GM12878 (cell line): ENCODE measurements around the gene S100A9. TPM values are rescaled to one million over a fixed set of nuclear protein-coding genes. Genes with fewer than 3 reads are reported as not detected.

Experiments
- ATAC-seq: fragments of 200-7000 bp; cut with Tn5 transposase; 3 replicates; pipeline ENCODE4 v1.9.1; 2020; ENCODE audit warnings: mild to moderate bottlenecking, moderate library complexity
- BruUV-seq: library from RNA; stranded (reverse); fragments of 400-500 nt; replicated peaks from 2 replicates; lab custom pipeline; 2021; lab: Mats Ljungman, UMichigan
- CTCF ChIA-PET: fragments of 300-600 bp; sonication (Branson Sonifier 250); formaldehyde crosslinking; extraction: SDS; loops from one replicate; lab custom pipeline; 2021; ENCODE audit warnings: inconsistent platforms; lab: Yijun Ruan, JAX
- POLR2A ChIA-PET: fragments of 350-600 bp; formaldehyde crosslinking; extraction: SDS; loops from one replicate; lab custom pipeline; 2021; ENCODE audit warnings: inconsistent platforms; lab: Charles Lee
- RAD21 ChIA-PET: fragments of 300-600 bp; sonication (Branson Sonifier 250); formaldehyde crosslinking; loops from one replicate; lab custom pipeline; 2023; ENCODE audit warnings: antibody characterized with exemption; ENCODE audit not compliant: unreplicated experiment; lab: Charles Lee
- SMC1A ChIA-PET: fragments of 300-600 bp; sonication (Branson Sonifier 250); formaldehyde crosslinking; loops from one replicate; lab custom pipeline; 2023; ENCODE audit not compliant: unreplicated experiment, uncharacterized antibody; lab: Charles Lee
- DNase-seq: peaks from one replicate; pipeline ENCODE4 v3.0.0-alpha.2; 2011; ENCODE audit warnings: low read depth, low spot score
- FAIRE-seq: peaks from 3 replicates; lab custom pipeline; 2011; peaks lifted over from hg19 to GRCh38; lab: Jason Lieb, UNC
- H2AFZ ChIP-seq: 2 replicates; pipeline ENCODE4 v1.6.0; 2011; ENCODE audit warnings: low read depth, low read length, control low read depth; ENCODE audit not compliant: control insufficient read depth
- H3K27ac ChIP-seq: 2 replicates; pipeline ENCODE4 v1.5.1; 2011; ENCODE audit warnings: control low read depth; ENCODE audit not compliant: control insufficient read depth, insufficient read depth
- H3K27me3 ChIP-seq, 2 experiments: replicated peaks in 1 of 2; 2 replicates each; pipeline versions ENCODE4 v1.6.0 to v1.6.1; 2011; ENCODE audit warnings: low read length in 1 of 2; ENCODE audit not compliant: control insufficient read depth in 2 of 2, insufficient read depth in 2 of 2
- H3K36me3 ChIP-seq, 2 experiments: 2 replicates each; pipeline ENCODE4 v1.5.1; 2011; ENCODE audit warnings: low read length in 1 of 2; ENCODE audit not compliant: control insufficient read depth in 2 of 2, insufficient read depth in 2 of 2
- H3K4me1 ChIP-seq: 2 replicates; pipeline ENCODE4 v1.6.1; 2011; ENCODE audit warnings: mild to moderate bottlenecking, low read length, moderate library complexity, mixed read lengths; ENCODE audit not compliant: control insufficient read depth, insufficient read depth
- H3K4me2 ChIP-seq: 2 replicates; pipeline ENCODE4 v1.6.0; 2011; ENCODE audit warnings: control low read depth; ENCODE audit not compliant: control insufficient read depth, insufficient read depth
- H3K4me3 ChIP-seq: fragments of 200-600 bp; sonication (generic); 2 replicates; pipeline ENCODE4 v1.5.1; 2016
- H3K79me2 ChIP-seq: 2 replicates; pipeline ENCODE4 v1.6.0; 2011; ENCODE audit warnings: low read length; ENCODE audit not compliant: control insufficient read depth, insufficient read depth
- H3K9ac ChIP-seq: 2 replicates; pipeline ENCODE4 v1.8.0; 2011; ENCODE audit warnings: low read length, control low read depth, mixed read lengths; ENCODE audit not compliant: control insufficient read depth, insufficient read depth
- H3K9me3 ChIP-seq: replicated peaks from 3 replicates; pipeline ENCODE4 v1.5.1; 2011; ENCODE audit warnings: mild to moderate bottlenecking, low read length; ENCODE audit not compliant: control insufficient read depth, insufficient read depth
- H4K20me1 ChIP-seq: 2 replicates; pipeline ENCODE4 v1.6.0; 2011; ENCODE audit not compliant: control insufficient read depth, insufficient read depth
- BACH1 ChIP-seq: fragments of 450-650 bp; IDR thresholded peaks from 2 replicates; pipeline ENCODE4 v1.6.1; 2017; ENCODE audit warnings: mild to moderate bottlenecking, borderline replicate concordance
- CHD2 ChIP-seq: IDR thresholded peaks from 2 replicates; pipeline ENCODE4 v1.6.1; 2011; ENCODE audit warnings: low read depth, low read length, improper control_type of control experiment, borderline replicate concordance
- DPF2 ChIP-seq: fragments of 450-650 bp; IDR thresholded peaks from 2 replicates; pipeline ENCODE4 v1.6.1; 2017; ENCODE audit warnings: mild to moderate bottlenecking
- E2F4 ChIP-seq: IDR thresholded peaks from 2 replicates; pipeline ENCODE4 v1.6.1; 2012; ENCODE audit warnings: low read depth, low read length, improper control_type of control experiment
- IKZF2 ChIP-seq, 2 experiments: fragments of 450-650 bp; IDR thresholded peaks; 2 replicates each; pipeline ENCODE4 v1.6.1; 2017; ENCODE audit warnings: mild to moderate bottlenecking in 2 of 2, moderate library complexity in 2 of 2
- IRF3 ChIP-seq: fragments of 450-650 bp; IDR thresholded peaks from 2 replicates; pipeline ENCODE4 v1.6.1; 2014; ENCODE audit warnings: mild to moderate bottlenecking
- KLF5 ChIP-seq: fragments of 450-650 bp; IDR thresholded peaks from 2 replicates; pipeline ENCODE4 v1.6.1; 2014; ENCODE audit warnings: mild to moderate bottlenecking; ENCODE audit not compliant: partially characterized antibody
- NBN ChIP-seq: fragments of 450-650 bp; IDR thresholded peaks from 2 replicates; pipeline ENCODE4 v1.6.1; 2016
- NFIC ChIP-seq: IDR thresholded peaks from 2 replicates; pipeline ENCODE4 v1.6.1; 2012; ENCODE audit warnings: low read depth, mild to moderate bottlenecking, inconsistent platforms, low read length, moderate library complexity
- SKIL ChIP-seq: fragments of 450-650 bp; IDR thresholded peaks from 2 replicates; pipeline ENCODE4 v1.6.1; 2017; ENCODE audit warnings: mild to moderate bottlenecking, low read depth, inconsistent platforms; ENCODE audit not compliant: poor library complexity, severe bottlenecking
- WRNIP1 ChIP-seq: IDR thresholded peaks from 2 replicates; pipeline ENCODE4 v1.6.1; 2011; ENCODE audit warnings: low read depth, low read length, improper control_type of control experiment, borderline replicate concordance
- ZBTB33 ChIP-seq: fragments of 450-650 bp; IDR thresholded peaks from 2 replicates; pipeline ENCODE4 v1.6.1; 2017; ENCODE audit warnings: mild to moderate bottlenecking
- WGBS: methylation state at CpG from one replicate; pipeline ENCODE4 v1.1.6; 2016; ENCODE audit warnings: low lambda C conversion rate; ENCODE audit not compliant: insufficient replicate concordance, insufficient coverage; ENCODE audit errors: missing lambda C conversion rate; 5-methylcytosine and 5-hydroxymethylcytosine counted together
- in situ Hi-C: fragments of 300-500 bp; cut with MboI; formaldehyde crosslinking; loops from 9 replicates; pipeline ENCODE4 v1.14.3; 2018; ENCODE audit warnings: mixed read lengths
- intact Hi-C: fragments of 100-400 bp; cut with micrococcal nuclease; formaldehyde crosslinking; loops from one replicate; pipeline ENCODE4 v1.14.2; 2022; ENCODE audit not compliant: unreplicated experiment
- polyA plus RNA-seq, 11 experiments: library from polyadenylated mRNA; depleted of rRNA in 4 of 11; unstranded in 6 of 11; stranded (reverse) in 5 of 11; fragments of >200 nt; fragmentation: Nextera tagmentation in 4 of 11; fragmentation: Illumina TruSeq in 1 of 11; extraction: Ambion mirVana in 4 of 11; extraction: Trizol in 1 of 11; gene quantifications; 1 replicate in 1 of 11; 2 replicates in 10 of 11; pipeline versions ENCODE4 v1.2.1 to v1.2.3, GENCODE V29; 2011 to 2016; ENCODE audit warnings: inconsistent platforms in 2 of 11, missing spikeins in 2 of 11, low read depth in 1 of 11
- total RNA-seq, 4 experiments: library from RNA; depleted of rRNA in 3 of 4; stranded (reverse); fragments of >200 nt in 3 of 4; fragmentation: Illumina TruSeq in 1 of 4; extraction: Trizol in 1 of 4; gene quantifications; 2 replicates each; pipeline versions ENCODE4 v1.2.1 to v1.2.3, GENCODE V29; 2013 to 2021

S100A9 gene
- total and polyA plus RNA-seq, 10 of the 15 experiments (the other 5 are each of a cell fraction or from before 2014, with no cell fraction given): 0.22 to 1.7 (median 0.49) TPM; not detected in 3

- no peak for TF ChIP-seq ZBTB33
- no peak for TF ChIP-seq NFIC
These were observed 23.1 kb downstream of the S100A9 start (continued) for GRCh38 chr1:153380711-153381110.

- Histone ChIP-seq H3K27ac (no peak overlapping the region), H3K4me1 (no peaks in the 10 kb centered on the region), H3K36me3 (no peaks in the 10 kb centered on the region), H4K20me1 (no peaks in the 10 kb centered on the region), H3K9ac (no peak overlapping the region)
- WGBS: 20% methylated on average over 4 of the region's 4 CpGs
- in situ Hi-C loops: no loop called here
- no TSS peak for BruUV-seq
- RAD21 ChIA-PET: no interaction called here
- no peak for ATAC-seq
- no peak for DNase-seq
- TF ChIP-seq BACH1: no peak
- TF ChIP-seq E2F4: no peak
- TF ChIP-seq WRNIP1: no peak
- TF ChIP-seq KLF5: no peak
- TF ChIP-seq DPF2: no peak
- TF ChIP-seq CHD2: no peak
- no peak for TF ChIP-seq NBN
- no peak for TF ChIP-seq IKZF2 (IDR thresholded peaks at IDR 0.05)
- no peak for TF ChIP-seq SKIL
- no peak for TF ChIP-seq IRF3
- TF ChIP-seq, all 136 proteins: peak for 0
- CTCF ChIA-PET: interaction anchor here (1.2 to 1.4 kb wide), 3 partner anchors 30 to 33 kb away, joined by 3 to 5 read pairs (median 3); no protein-coding TSS in a partner anchor
- H3K4me3 ChIP-seq: no peak overlapping the region
- POLR2A ChIA-PET: no interaction called here
- SMC1A ChIA-PET: interaction anchor here (0.6 to 1.0 kb wide), 2 partner anchors 93 to 188 kb away, joined by 3 read pairs; no protein-coding TSS in a partner anchor
- H3K27me3 ChIP-seq: peaks cover 0 to 2% of the 10 kb centered on the region in 2 experiments; a peak in 1 of 4 replicates
- no peak overlapping the region for H3K4me2 ChIP-seq
- no peaks in the 10 kb centered on the region for H3K79me2 ChIP-seq
- FAIRE-seq: no peak
- intact Hi-C loops: no loop called here
- no peaks in the 10 kb centered on the region for H3K9me3 ChIP-seq
- no peak overlapping the region for H2AFZ ChIP-seq
These were observed 27.4 kb downstream of the S100A9 start for GRCh38 chr1:153384958-153385580.
